ENCODE data around the gene ADAM19.
A peak's percentile ranks its signal among the peaks of the same experiment; 100 is the strongest.

Gene ADAM19
- total RNA-seq = 220 to 227 reads per million in 2 donors

- peak; percentile 45 for DNase-seq
Observed at GRCh38 chr5:157575381-157576020, at the start of gene ADAM19. ADAM19 (minus strand) TSS chr5:157575775; CDS start chr5:157575696, 79 bp downstream.

GRCh38 chr5:157624144-157624543 lies 48.6 kb upstream of the ADAM19 start:
- no peak for DNase-seq

- no peak for DNase-seq
Observed at GRCh38 chr5:157620776-157621175, 45.2 kb upstream of the ADAM19 start.

GRCh38 chr5:157618191-157618765 lies 42.7 kb upstream of the ADAM19 start:
- no peak for DNase-seq

GRCh38 chr5:157616785-157617184 lies 41.2 kb upstream of the ADAM19 start:
- no peak for DNase-seq

- no peak for DNase-seq
Observed at GRCh38 chr5:157613385-157614245, 38.0 kb upstream of the ADAM19 start.

GRCh38 chr5:157612581-157612980 lies 37.0 kb upstream of the ADAM19 start:
- DNase-seq = no peak

- no peak for DNase-seq
Observed at GRCh38 chr5:157611571-157612476, 36.2 kb upstream of the ADAM19 start.

GRCh38 chr5:157610990-157611389 lies 35.4 kb upstream of the ADAM19 start:
- DNase-seq = no peak

- no peak for DNase-seq
Observed at GRCh38 chr5:157608972-157609565, 33.5 kb upstream of the ADAM19 start.

- DNase-seq = peak; percentile 61
Observed at GRCh38 chr5:157607371-157608161, 32.0 kb upstream of the ADAM19 start.

- no peak for DNase-seq
Observed at GRCh38 chr5:157606046-157606445, 30.5 kb upstream of the ADAM19 start.

GRCh38 chr5:157603333-157604190 lies 28.0 kb upstream of the ADAM19 start:
- peak; percentile 60 for DNase-seq

GRCh38 chr5:157602505-157602904 lies 26.9 kb upstream of the ADAM19 start:
- DNase-seq = peak; percentile 21

GRCh38 chr5:157600252-157600651 lies 24.7 kb upstream of the ADAM19 start:
- DNase-seq = no peak

GRCh38 chr5:157599565-157599964 lies 24.0 kb upstream of the ADAM19 start:
- DNase-seq = no peak

- DNase-seq = no peak
Observed at GRCh38 chr5:157598350-157598936, 22.9 kb upstream of the ADAM19 start.

GRCh38 chr5:157597277-157597676 lies 21.7 kb upstream of the ADAM19 start:
- DNase-seq = no peak

- no peak for DNase-seq
Observed at GRCh38 chr5:157596487-157596886, 20.9 kb upstream of the ADAM19 start.

All from T-helper 9 cell (primary cell).